GM21515 (cell line): ENCODE data around the gene MLEC.
A peak's percentile ranks its signal among the peaks of the same experiment; 100 is the strongest.

Experiments used
- ATAC-seq: cut with Tn5 transposase; IDR thresholded peaks from one replicate; pipeline ENCODE4 v1.9.1; 2021; ENCODE audit not compliant: unreplicated experiment

MLEC gene

GRCh38 chr12:120686690-120687577 lies at the start of gene MLEC:
MLEC (plus strand) TSS chr12:120687149; CDS start chr12:120687297, 148 bp downstream.
- ATAC-seq, result peak; percentile 73

- peak; percentile 71 for ATAC-seq
These were observed 46.9 kb upstream of the MLEC start, which contains the start of gene CABP1 for GRCh38 chr12:120639771-120640721. CABP1 (plus strand) TSS chr12:120640626; CDS start chr12:120640686, 60 bp downstream.

- ATAC-seq, result peak; percentile 26
These were observed 45.8 kb upstream of the MLEC start for GRCh38 chr12:120640861-120641833.

GRCh38 chr12:120642121-120642520 lies 44.8 kb upstream of the MLEC start:
- ATAC-seq, result no peak

- ATAC-seq, result no peak
These were observed 44.1 kb upstream of the MLEC start for GRCh38 chr12:120642826-120643225.

GRCh38 chr12:120643574-120643973 lies 43.4 kb upstream of the MLEC start:
- ATAC-seq, result no peak

- no peak for ATAC-seq
These were observed 40.9 kb upstream of the MLEC start for GRCh38 chr12:120646044-120646443.

- no peak for ATAC-seq
These were observed 39.6 kb upstream of the MLEC start for GRCh38 chr12:120647375-120647755.

GRCh38 chr12:120649442-120650232 lies 37.3 kb upstream of the MLEC start:
- no peak for ATAC-seq

- ATAC-seq, result no peak
These were observed 36.7 kb upstream of the MLEC start for GRCh38 chr12:120650233-120650690.

- ATAC-seq, result no peak
These were observed 35.1 kb upstream of the MLEC start for GRCh38 chr12:120651821-120652220.

GRCh38 chr12:120652656-120653435 lies 34.1 kb upstream of the MLEC start:
- ATAC-seq, result no peak

GRCh38 chr12:120653611-120654010 lies 33.3 kb upstream of the MLEC start:
- no peak for ATAC-seq

GRCh38 chr12:120654656-120655055 lies 32.3 kb upstream of the MLEC start:
- no peak for ATAC-seq

- ATAC-seq, result no peak
These were observed 30.9 kb upstream of the MLEC start for GRCh38 chr12:120656008-120656407.

- ATAC-seq, result no peak
These were observed 28.4 kb upstream of the MLEC start for GRCh38 chr12:120658286-120659150.

GRCh38 chr12:120659151-120659525 lies 27.8 kb upstream of the MLEC start:
- no peak for ATAC-seq

- ATAC-seq, result no peak
These were observed 25.5 kb upstream of the MLEC start for GRCh38 chr12:120661432-120661831.
